Stimulated activated CD4-positive, alpha-beta T cell treated with anti-CD3 and anti-CD28 coated beads, TNF-alpha, amount 100 ng/mL, for 48 hours (primary cell): Measurements from ENCODE around the gene CCDC116.
"Not testable (repeated sequence)": the region's sequence is repeated elsewhere in the genome, so short reads cannot be mapped to it uniquely, and the experiment has no call there.

Source experiments
- DNase-seq, 3 donors: peaks; one replicate each; pipeline ENCODE4 v3.0.0-alpha.2; 2020; ENCODE audit warnings: low read depth in 3 of 3

CCDC116 gene

GRCh38 chr22:21650823-21651520 lies 18.4 kb downstream of the CCDC116 start:
- DNase-seq = no peak

- no peak for DNase-seq
These were observed 19.0 kb downstream of the CCDC116 start for GRCh38 chr22:21651521-21652009.

- peak; percentile 75 to 83 (median 81) for DNase-seq
These were observed 19.5 kb downstream of the CCDC116 start for GRCh38 chr22:21652010-21652546.

GRCh38 chr22:21652547-21653545 lies 20.3 kb downstream of the CCDC116 start:
- DNase-seq = no peak

GRCh38 chr22:21657020-21657359 lies 24.4 kb downstream of the CCDC116 start:
- no peak for DNase-seq

GRCh38 chr22:21657360-21658032 lies 24.9 kb downstream of the CCDC116 start:
- DNase-seq = peak; percentile 50 to 83 (median 56)

- DNase-seq = no peak
These were observed 27.4 kb downstream of the CCDC116 start for GRCh38 chr22:21659864-21660525.

- no peak for DNase-seq
These were observed 28.3 kb downstream of the CCDC116 start for GRCh38 chr22:21660904-21661303.

GRCh38 chr22:21661991-21662390 lies 29.4 kb downstream of the CCDC116 start:
- DNase-seq = no peak

GRCh38 chr22:21663738-21664137 lies 31.2 kb downstream of the CCDC116 start:
- no peak for DNase-seq

GRCh38 chr22:21665047-21665851 lies 32.7 kb downstream of the CCDC116 start:
- DNase-seq = no peak

- no peak for DNase-seq
These were observed 34.2 kb downstream of the CCDC116 start for GRCh38 chr22:21666786-21667185.

GRCh38 chr22:21669026-21669425 lies 36.5 kb downstream of the CCDC116 start:
- no peak for DNase-seq

- no peak for DNase-seq
These were observed 39.6 kb downstream of the CCDC116 start for GRCh38 chr22:21672107-21672629.

GRCh38 chr22:21673534-21674321 lies 41.2 kb downstream of the CCDC116 start:
- DNase-seq = no peak

GRCh38 chr22:21674638-21675245 lies 42.2 kb downstream of the CCDC116 start:
- DNase-seq = no peak

GRCh38 chr22:21677606-21678443 lies 45.3 kb downstream of the CCDC116 start:
- no peak for DNase-seq

GRCh38 chr22:21678842-21679241 lies 46.3 kb downstream of the CCDC116 start:
- DNase-seq = not testable (repeated sequence)
